Subcutaneous adipose tissue (tissue), 4 donors: ENCODE data around the gene EIF5A2. TPM values are rescaled to one million over a fixed set of nuclear protein-coding genes. Genes with fewer than 3 reads are reported as not detected.

Source experiments
- CTCF ChIP-seq: fragments of 450-650 bp; IDR thresholded peaks from one replicate; pipeline ENCODE4 v1.5.1; 2016; ENCODE audit warnings: low read depth, mild to moderate bottlenecking, control low read depth, antibody characterized with exemption, moderate library complexity
- total RNA-seq, 4 donors: library from RNA; depleted of rRNA; stranded (reverse); fragments of >200 nt; gene quantifications; one replicate each; pipeline ENCODE4 v1.1.0, GENCODE V29; 2016

Gene EIF5A2
- total RNA-seq, 4 donors from 2014 or later = 3.7 to 7.7 (median 4.0) TPM

DNA sequence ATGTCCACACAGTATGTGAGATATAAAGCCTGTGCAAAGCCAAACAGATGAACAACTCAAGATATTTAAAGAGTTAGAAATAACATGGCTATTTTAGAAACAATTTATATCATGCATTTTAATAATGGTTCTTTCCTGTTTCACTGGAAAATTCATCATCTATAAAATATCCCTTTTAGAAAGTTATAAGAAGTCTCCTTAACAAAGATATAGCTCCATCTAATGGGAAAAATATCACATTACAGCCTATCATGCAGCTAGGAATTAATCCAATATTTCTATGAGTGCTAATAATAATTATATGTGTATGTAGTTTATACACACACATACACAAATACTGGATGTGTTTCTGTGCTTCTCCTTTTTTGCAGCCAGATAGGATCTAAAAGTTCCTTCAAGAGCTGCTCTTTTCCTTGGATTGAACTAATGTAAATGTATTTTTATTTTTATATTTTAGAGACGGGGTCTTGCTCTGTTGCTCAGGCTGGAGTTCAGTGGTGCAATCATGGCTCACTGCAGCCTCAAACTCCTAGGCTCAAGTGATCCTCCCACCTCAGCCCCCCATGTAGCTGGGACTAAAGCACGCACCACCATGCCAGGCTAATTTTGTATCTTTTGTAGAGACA, 60.0 kb downstream of the EIF5A2 start:
- no peak for TF ChIP-seq CTCF

DNA sequence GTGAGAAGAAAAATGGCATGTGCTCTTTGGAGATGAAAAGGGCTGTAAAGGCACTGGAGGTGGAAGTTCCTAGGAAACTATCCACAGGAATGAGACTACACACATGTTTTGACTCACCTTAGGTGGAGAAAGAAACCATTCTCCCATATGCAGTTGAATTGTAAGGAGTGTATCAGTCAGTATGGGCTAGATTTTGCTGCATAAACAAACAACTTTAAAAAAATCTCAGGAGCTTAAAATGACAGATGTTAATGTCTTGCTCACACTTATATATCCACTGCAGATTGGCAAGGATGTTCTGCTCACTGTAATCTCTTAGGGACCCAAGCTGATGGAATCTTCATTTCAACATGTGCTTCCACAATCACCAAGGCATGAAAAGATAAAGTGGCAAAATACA, 64.1 kb downstream of the EIF5A2 start:
- no peak for TF ChIP-seq CTCF

DNA sequence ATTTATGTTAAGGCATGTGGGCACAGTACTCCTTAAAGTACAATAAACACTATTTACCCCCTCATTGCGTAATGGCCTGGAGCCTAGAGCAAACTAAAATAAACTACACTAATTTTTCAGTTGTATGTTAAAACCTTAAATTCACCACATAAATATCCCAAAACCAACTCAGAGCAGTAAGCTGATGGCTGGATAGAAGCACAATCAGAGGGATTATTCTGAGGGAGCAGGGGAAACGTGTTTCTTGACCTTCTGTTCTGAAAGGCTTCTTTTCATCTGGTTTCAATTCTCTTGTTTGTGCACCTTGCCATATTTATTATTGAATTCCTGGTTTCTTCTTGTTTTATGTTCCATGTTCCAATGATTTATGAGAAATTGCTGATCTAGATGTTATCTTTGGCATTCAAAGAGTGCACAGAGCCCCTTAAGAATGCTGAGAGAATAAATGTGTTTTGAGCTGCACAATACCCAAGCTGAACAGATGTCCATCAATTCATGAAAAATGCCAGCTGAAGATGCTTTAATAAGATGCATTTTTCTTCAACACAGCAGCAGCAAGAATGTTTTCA, 68.1 kb downstream of the EIF5A2 start:
- TF ChIP-seq CTCF = no peak

- no peak for TF ChIP-seq CTCF
These were observed 68.8 kb downstream of the EIF5A2 start for GRCh38 chr3:170839518-170840100.

Other genes with a start within 250 kb of the EIF5A2 start
- gene RPL22L1, start 38.4 kb downstream of the EIF5A2 start, total RNA-seq = 100 to 1,000 TPM in 1 of 4 donors, 10 to 100 TPM in 3; 41.6 to 164 (median 63.9) TPM
- gene SLC2A2, start 118.1 kb upstream of the EIF5A2 start, total RNA-seq = not detected